ENCODE data around the gene ERVH48-1. TPM values are rescaled to one million over a fixed set of nuclear protein-coding genes. Genes with fewer than 3 reads are reported as not detected.
"Not testable (repeated sequence)": the region's sequence is repeated elsewhere in the genome, so short reads cannot be mapped to it uniquely, and the experiment has no call there.

The ERVH48-1 gene
- total and polyA plus RNA-seq, 2 experiments from 2014 or later = 5.4 to 14.8 TPM

- H2AFZ ChIP-seq = peak overlapping the region; percentile 84
- peaks cover 27% of the 10 kb centered on the region for H3K79me2 ChIP-seq
- H3K9me2 ChIP-seq (replicated peaks; ENCODE audit: insufficient read depth) = no peaks in the 10 kb centered on the region
Measured at GRCh38 chr21:42878678-42878992, 46.8 kb downstream of the ERVH48-1 start.

GRCh38 chr21:42875811-42876210 lies 49.6 kb downstream of the ERVH48-1 start:
- H3K9me2 ChIP-seq (replicated peaks; ENCODE audit: insufficient read depth); H3K27ac ChIP-seq; H3K36me3 ChIP-seq (replicated peaks; ENCODE audit: insufficient read depth, low read depth); H4K20me1 ChIP-seq (ENCODE audit: insufficient read depth, poor library complexity, severe bottlenecking); DNase-seq (ENCODE audit: low spot score); H3K4me1 ChIP-seq (ENCODE audit: insufficient read depth); H3K9me3 ChIP-seq (ENCODE audit: low read depth); H3K27me3 ChIP-seq; H3K4me2 ChIP-seq; H3K4me3 ChIP-seq; H2AFZ ChIP-seq: not testable (repeated sequence)
- peaks cover 27% of the 10 kb centered on the region for H3K79me2 ChIP-seq
- WGBS (ENCODE audit: low lambda C conversion rate, missing lambda C conversion rate) = 94% methylated on average over 7 of the region's 10 CpGs

More at GRCh38 chr21:42878678-42878992, 46.8 kb downstream of the ERVH48-1 start:
- DNase-seq (ENCODE audit: low spot score) = no peak
- Histone ChIP-seq H3K27me3 (no peaks in the 10 kb centered on the region), H3K9me3 (ENCODE audit: low read depth) (no peaks in the 10 kb centered on the region), H3K36me3 (replicated peaks; ENCODE audit: insufficient read depth, low read depth) (no peaks in the 10 kb centered on the region), H3K27ac (peak overlapping the region; percentile 93), H3K4me2 (peak overlapping the region; percentile 93), H3K4me3 (peak overlapping the region; percentile 90), H4K20me1 (ENCODE audit: insufficient read depth, poor library complexity, severe bottlenecking) (no peaks in the 10 kb centered on the region), H3K4me1 (ENCODE audit: insufficient read depth) (peaks cover 4% of the 10 kb centered on the region)
- WGBS (ENCODE audit: low lambda C conversion rate, missing lambda C conversion rate) = 3% methylated on average over 15 of the region's 15 CpGs
- TF ChIP-seq EZH2phosphoT487 (IDR thresholded peaks at IDR 0.05; ENCODE audit: low read depth, severe bottlenecking, unreplicated experiment) = no peak

GRCh38 chr21:42873096-42873495 lies 52.3 kb downstream of the ERVH48-1 start:
- TF ChIP-seq EZH2 (IDR thresholded peaks at IDR 0.05; ENCODE audit: borderline replicate concordance) (no peak), CTCF (IDR thresholded peaks at IDR 0.05; ENCODE audit: poor library complexity) (no peak), EZH2phosphoT487 (IDR thresholded peaks at IDR 0.05; ENCODE audit: low read depth, severe bottlenecking, unreplicated experiment) (no peak)
- Histone ChIP-seq H3K36me3 (replicated peaks; ENCODE audit: insufficient read depth, low read depth) (no peaks in the 10 kb centered on the region), H3K4me2 (no peak overlapping the region), H2AFZ (no peak overlapping the region), H3K27me3 (no peaks in the 10 kb centered on the region), H3K4me1 (ENCODE audit: insufficient read depth) (peaks cover 2% of the 10 kb centered on the region), H3K9me3 (ENCODE audit: low read depth) (no peaks in the 10 kb centered on the region), H3K79me2 (peaks cover 14% of the 10 kb centered on the region), H3K27ac (no peak overlapping the region), H4K20me1 (ENCODE audit: insufficient read depth, poor library complexity, severe bottlenecking) (no peaks in the 10 kb centered on the region), H3K9me2 (replicated peaks; ENCODE audit: insufficient read depth) (no peaks in the 10 kb centered on the region), H3K4me3 (no peak overlapping the region)
- 98% methylated on average over 7 of the region's 7 CpGs for WGBS (ENCODE audit: low lambda C conversion rate, missing lambda C conversion rate)
- no peak for DNase-seq (ENCODE audit: low spot score)

GRCh38 chr21:42868196-42868595 lies 57.2 kb downstream of the ERVH48-1 start:
- H3K36me3 ChIP-seq (replicated peaks; ENCODE audit: insufficient read depth, low read depth) = no peaks in the 10 kb centered on the region
- H3K4me1 ChIP-seq (ENCODE audit: insufficient read depth) = no peaks in the 10 kb centered on the region
- H4K20me1 ChIP-seq (ENCODE audit: insufficient read depth, poor library complexity, severe bottlenecking) = no peaks in the 10 kb centered on the region
- no peak for DNase-seq (ENCODE audit: low spot score)
- no peaks in the 10 kb centered on the region for H3K9me3 ChIP-seq (ENCODE audit: low read depth)
- no peaks in the 10 kb centered on the region for H3K27me3 ChIP-seq
- TF ChIP-seq EZH2 (IDR thresholded peaks at IDR 0.05; ENCODE audit: borderline replicate concordance) (no peak), CTCF (IDR thresholded peaks at IDR 0.05; ENCODE audit: poor library complexity) (no peak), EZH2phosphoT487 (IDR thresholded peaks at IDR 0.05; ENCODE audit: low read depth, severe bottlenecking, unreplicated experiment) (no peak)
- H3K4me2 ChIP-seq = no peak overlapping the region
- H3K9me2 ChIP-seq (replicated peaks; ENCODE audit: insufficient read depth) = no peaks in the 10 kb centered on the region
- no peak overlapping the region for H3K27ac ChIP-seq
- 93% methylated on average over 10 of the region's 10 CpGs for WGBS (ENCODE audit: low lambda C conversion rate, missing lambda C conversion rate)
- H2AFZ ChIP-seq = no peak overlapping the region
- peaks cover 4% of the 10 kb centered on the region for H3K79me2 ChIP-seq
- H3K4me3 ChIP-seq = no peak overlapping the region

Small RNA genes within 50 kb of the gene (microRNA-seq; reads per million reads assigned to microRNA genes)
- gene MIR5692B = not detected

Small RNA genes within 50 kb of the gene (small RNA-seq; reads per million reads assigned to genes)
- gene MIR5692B = not detected

Other genes starting within 250 kb of the ERVH48-1 start
- 4.2 and 6.4 TPM in 2 replicates for gene WDR4, start 46.1 kb downstream of the ERVH48-1 start, total RNA-seq
- 10.1 and 11.1 TPM in 2 replicates for gene WDR4, start 46.1 kb downstream of the ERVH48-1 start, polyA plus RNA-seq
- gene NDUFV3, start 32.3 kb downstream of the ERVH48-1 start, total RNA-seq = 31.9 and 34.1 TPM in 2 replicates
- gene NDUFV3, start 32.3 kb downstream of the ERVH48-1 start, polyA plus RNA-seq = 36.3 and 39.7 TPM in 2 replicates
- 13.4 and 13.6 TPM in 2 replicates for gene PKNOX1, start 48.9 kb upstream of the ERVH48-1 start, total RNA-seq
- 11.0 and 21.6 TPM in 2 replicates for gene PKNOX1, start 48.9 kb upstream of the ERVH48-1 start, polyA plus RNA-seq
- gene CBS, start 150.2 kb upstream of the ERVH48-1 start, total RNA-seq = 23.7 and 36.6 TPM in 2 replicates
- 35.8 and 40.6 TPM in 2 replicates for gene CBS, start 150.2 kb upstream of the ERVH48-1 start, polyA plus RNA-seq
- 22.8 and 47.3 TPM in 2 replicates for gene U2AF1, start 181.9 kb upstream of the ERVH48-1 start, total RNA-seq
- 48.2 and 89.0 TPM in 2 replicates for gene U2AF1, start 181.9 kb upstream of the ERVH48-1 start, polyA plus RNA-seq
- gene CRYAA, start 243.4 kb upstream of the ERVH48-1 start, total RNA-seq = not detected in 2 replicates
- not detected in 2 replicates for gene CRYAA, start 243.4 kb upstream of the ERVH48-1 start, polyA plus RNA-seq

Data from hepatocyte (in vitro differentiated cells).